Right lobe of liver (tissue), 4 donors: Measurements from ENCODE around the gene ZNHIT1.

Source experiments
- POLR2A ChIP-seq: fragments of 450-650 bp; IDR thresholded peaks from one replicate; pipeline ENCODE4 v1.6.1; 2017; ENCODE audit warnings: antibody characterized with exemption, mild to moderate bottlenecking
- TF ChIP-seq, protein P1 (sequence below), 4 donors: fragments of 200-600 bp in 3 of 4; fragments of 450-650 bp in 1 of 4; IDR thresholded peaks; one replicate each; pipeline versions ENCODE4 v1.5.1 to v1.8.0; 2016 to 2022; ENCODE audit warnings: antibody characterized with exemption in 4 of 4, mild to moderate bottlenecking in 2 of 4
- donor health status: DM: no; HTN: no; CAD: no.
- donor health status: DM: no; HTN: no; CAD: no.
- donor health status: DM: no; HTN: yes; CAD: no.

GRCh38 chr7:101172005-101172853 lies 45.7 kb upstream of the ZNHIT1 start:
- TF ChIP-seq, protein P1, sequence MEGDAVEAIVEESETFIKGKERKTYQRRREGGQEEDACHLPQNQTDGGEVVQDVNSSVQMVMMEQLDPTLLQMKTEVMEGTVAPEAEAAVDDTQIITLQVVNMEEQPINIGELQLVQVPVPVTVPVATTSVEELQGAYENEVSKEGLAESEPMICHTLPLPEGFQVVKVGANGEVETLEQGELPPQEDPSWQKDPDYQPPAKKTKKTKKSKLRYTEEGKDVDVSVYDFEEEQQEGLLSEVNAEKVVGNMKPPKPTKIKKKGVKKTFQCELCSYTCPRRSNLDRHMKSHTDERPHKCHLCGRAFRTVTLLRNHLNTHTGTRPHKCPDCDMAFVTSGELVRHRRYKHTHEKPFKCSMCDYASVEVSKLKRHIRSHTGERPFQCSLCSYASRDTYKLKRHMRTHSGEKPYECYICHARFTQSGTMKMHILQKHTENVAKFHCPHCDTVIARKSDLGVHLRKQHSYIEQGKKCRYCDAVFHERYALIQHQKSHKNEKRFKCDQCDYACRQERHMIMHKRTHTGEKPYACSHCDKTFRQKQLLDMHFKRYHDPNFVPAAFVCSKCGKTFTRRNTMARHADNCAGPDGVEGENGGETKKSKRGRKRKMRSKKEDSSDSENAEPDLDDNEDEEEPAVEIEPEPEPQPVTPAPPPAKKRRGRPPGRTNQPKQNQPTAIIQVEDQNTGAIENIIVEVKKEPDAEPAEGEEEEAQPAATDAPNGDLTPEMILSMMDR (IDR thresholded peaks at IDR 0.05): no peak
- no peak for TF ChIP-seq POLR2A
